Measurements from ENCODE around the gene DPP4.

- TF ChIP-seq CTCF (IDR thresholded peaks at IDR 0.05) (no peak), POLR2AphosphoS5 (IDR thresholded peaks at IDR 0.05) (no peak)
These were observed 1.8 kb downstream of the DPP4 start for GRCh38 chr2:162072181-162072702.

All from prostate gland (tissue), 2 donors.